Fibroblast of mammary gland (primary cell): ENCODE results near the gene APOL6.
A peak's percentile ranks its signal among the peaks of the same experiment; 100 is the strongest.
"Not testable (repeated sequence)": the region's sequence is repeated elsewhere in the genome, so short reads cannot be mapped to it uniquely, and the experiment has no call there.

ENCODE experiments used
- DNase-seq: peaks from one replicate; pipeline ENCODE4 v3.0.0-alpha.2; 2010; ENCODE audit warnings: low read depth
- H3K4me3 ChIP-seq: 2 replicates; pipeline ENCODE4 v1.5.1; 2011; ENCODE audit warnings: low read depth, mild to moderate bottlenecking, low read length, moderate library complexity; ENCODE audit not compliant: control insufficient read depth
- CTCF ChIP-seq: conservative IDR thresholded peaks from 2 replicates; pipeline ENCODE4 v1.5.1; 2011; ENCODE audit warnings: low read depth, low read length, inconsistent platforms; ENCODE audit not compliant: control insufficient read depth, insufficient read depth

The APOL6 gene

GRCh38 chr22:35621451-35621850 is 26.8 kb upstream of the APOL6 start:
- peak; percentile 56 for DNase-seq
- no peak for TF ChIP-seq CTCF
- no peak overlapping the region for H3K4me3 ChIP-seq

- DNase-seq, result no peak
- TF ChIP-seq CTCF, result no peak
- H3K4me3 ChIP-seq, result no peak overlapping the region
Measured at GRCh38 chr22:35622191-35622913, 25.9 kb upstream of the APOL6 start.

- not testable (repeated sequence) for H3K4me3 ChIP-seq, DNase-seq
Measured at GRCh38 chr22:35623885-35624284, 24.4 kb upstream of the APOL6 start.

GRCh38 chr22:35624547-35624946 is 23.7 kb upstream of the APOL6 start:
- DNase-seq, result no peak
- no peak overlapping the region for H3K4me3 ChIP-seq
- TF ChIP-seq CTCF, result no peak

- no peak overlapping the region for H3K4me3 ChIP-seq
- no peak for DNase-seq
- TF ChIP-seq CTCF, result no peak
Measured at GRCh38 chr22:35625763-35626432, 22.3 kb upstream of the APOL6 start.

GRCh38 chr22:35627267-35628041 is 20.8 kb upstream of the APOL6 start:
- peak; percentile 93 for DNase-seq
- peak; percentile 47 for TF ChIP-seq CTCF
- peak overlapping the region; percentile 59 for H3K4me3 ChIP-seq

GRCh38 chr22:35628732-35629131 is 19.5 kb upstream of the APOL6 start:
- DNase-seq, result no peak
- TF ChIP-seq CTCF, result no peak
- H3K4me3 ChIP-seq, result no peak overlapping the region
